Forelimb muscle (tissue), 1 donor: Measurements from ENCODE around the gene PHRF1. TPM values are rescaled to one million over a fixed set of nuclear protein-coding genes. Genes with fewer than 3 reads are reported as not detected.

Experiments
- DNase-seq: peaks from one replicate; pipeline ENCODE4 v3.0.0-alpha.2; 2013; ENCODE audit warnings: low read depth
- polyA plus RNA-seq: library from polyadenylated mRNA; unstranded; fragments of 120-200 nt; gene quantifications from one replicate; pipeline ENCODE4 v1.2.1, GENCODE V29; 2013; ENCODE audit not compliant: insufficient read length

The PHRF1 gene
- polyA plus RNA-seq, 1 donor: 18.4 TPM

DNA sequence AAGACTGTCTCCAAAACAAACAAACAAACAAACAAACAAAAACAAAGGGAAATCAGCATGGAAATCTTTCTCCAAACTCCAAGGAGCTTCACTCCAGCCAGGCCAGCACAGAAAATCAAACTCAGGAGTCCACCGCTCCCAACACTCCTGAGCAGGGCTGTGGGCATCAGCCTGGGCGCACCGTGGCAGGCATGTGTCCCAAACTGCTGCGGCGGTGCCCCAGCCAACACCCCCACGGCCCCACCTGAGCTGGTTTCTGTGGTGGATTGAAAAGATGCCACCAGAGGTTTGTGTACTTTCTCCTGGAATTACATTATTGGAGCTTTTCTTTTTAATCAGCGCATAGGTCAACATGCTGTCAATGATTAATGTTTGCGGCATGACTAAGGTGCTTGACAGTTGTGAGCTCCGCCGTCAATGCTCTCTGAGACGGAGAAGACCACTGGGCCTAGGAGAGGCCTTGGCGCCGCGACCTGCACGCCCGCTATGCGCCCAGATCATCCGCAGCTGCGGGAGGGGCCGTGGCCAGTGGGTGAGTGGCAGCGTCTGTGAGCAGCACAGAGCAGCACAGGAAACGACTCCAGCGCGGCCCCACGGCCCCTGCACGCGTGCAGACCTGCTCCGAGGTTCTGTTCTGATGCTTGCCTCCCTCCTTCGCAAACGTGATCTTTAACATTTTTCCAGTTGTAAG lies 78.9 kb downstream of the PHRF1 start:
- DNase-seq: no peak

DNA sequence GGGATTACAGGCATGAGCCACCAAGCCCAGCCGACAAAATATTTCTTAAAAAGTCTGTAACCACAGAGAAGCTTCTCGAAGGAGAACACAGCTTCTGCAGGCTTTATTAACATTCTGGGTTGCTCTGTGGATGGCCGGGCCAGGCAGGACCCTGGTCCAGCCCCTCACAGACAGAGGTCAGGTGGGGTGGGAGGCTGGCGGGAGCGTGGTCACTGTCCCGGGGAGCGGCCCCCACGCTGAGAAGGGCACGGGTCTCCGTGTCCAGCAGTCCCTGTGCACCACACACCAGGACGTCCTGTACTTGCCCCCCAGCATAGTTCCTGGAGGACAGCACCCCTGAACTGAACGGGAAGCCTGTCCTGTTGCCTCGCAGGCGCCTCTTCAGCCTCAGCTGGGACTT lies 80.2 kb downstream of the PHRF1 start:
- no peak for DNase-seq

DNA sequence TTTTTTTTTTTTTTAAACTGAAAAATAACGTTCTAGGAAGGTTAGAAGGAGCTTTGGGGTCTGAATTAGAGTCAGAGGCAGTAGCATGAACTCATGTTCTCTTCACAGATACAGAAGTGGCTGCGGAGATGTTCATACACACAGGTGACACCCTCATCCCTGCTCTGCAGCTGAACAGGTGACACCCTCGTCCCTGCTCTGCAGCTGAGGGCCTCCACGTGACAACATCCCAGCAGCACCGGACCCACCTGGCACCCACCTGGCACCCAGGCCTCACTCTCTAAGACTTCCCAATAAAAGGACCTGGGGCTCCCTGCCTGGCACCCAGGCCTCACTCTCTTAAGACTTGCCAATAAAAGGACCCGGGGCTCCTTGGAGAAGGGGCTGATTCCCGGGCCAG lies 80.6 kb downstream of the PHRF1 start:
- DNase-seq: no peak

DNA sequence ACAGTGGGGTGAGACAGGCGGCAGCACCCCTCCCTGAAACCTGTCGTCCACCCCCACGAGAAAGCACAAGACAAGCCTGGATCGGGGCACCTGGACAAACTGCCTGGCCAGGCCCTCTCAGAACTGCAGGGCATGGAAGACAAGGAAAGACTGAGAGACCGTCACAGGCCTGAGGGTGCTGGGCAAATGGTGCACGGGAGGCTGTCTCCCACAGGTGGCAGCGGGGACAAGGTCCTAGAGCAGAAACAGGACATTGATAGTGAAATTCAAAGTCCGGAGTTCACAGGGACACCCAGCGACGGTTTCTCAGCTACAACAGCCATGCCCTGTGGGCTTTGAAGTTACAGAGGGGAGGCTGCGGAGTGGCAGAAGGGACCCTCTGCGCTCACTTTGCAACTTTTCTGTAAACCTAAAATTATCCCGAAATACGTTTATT lies 81.4 kb downstream of the PHRF1 start:
- no peak for DNase-seq

DNA sequence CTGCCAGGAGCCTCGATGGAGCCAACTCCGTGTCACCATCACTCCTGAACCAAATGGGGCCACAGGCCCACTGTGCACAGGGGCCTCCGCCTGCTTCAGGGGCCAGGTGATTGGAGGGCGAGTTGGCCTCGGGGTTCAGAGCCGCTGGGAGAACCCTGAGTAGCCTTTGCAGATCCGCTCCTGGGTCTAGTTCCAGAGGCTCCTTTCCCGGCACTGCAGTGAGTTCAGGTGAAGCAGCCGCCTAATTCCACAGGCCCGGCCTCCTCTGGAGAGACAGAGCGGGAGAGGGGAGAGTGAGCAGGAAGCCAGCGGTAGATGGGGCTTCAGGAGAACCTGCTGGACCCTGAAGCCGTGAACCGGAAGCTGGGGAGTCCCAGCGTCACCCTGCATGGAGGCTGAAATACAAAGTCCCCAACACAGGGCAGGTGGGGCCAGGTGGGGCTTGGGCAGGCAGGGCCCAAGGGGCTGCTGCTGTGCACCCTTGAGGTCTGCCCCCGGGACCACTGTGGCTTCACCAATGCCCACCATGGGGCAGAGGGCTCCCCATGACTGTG lies 83.3 kb downstream of the PHRF1 start:
- no peak for DNase-seq

DNA sequence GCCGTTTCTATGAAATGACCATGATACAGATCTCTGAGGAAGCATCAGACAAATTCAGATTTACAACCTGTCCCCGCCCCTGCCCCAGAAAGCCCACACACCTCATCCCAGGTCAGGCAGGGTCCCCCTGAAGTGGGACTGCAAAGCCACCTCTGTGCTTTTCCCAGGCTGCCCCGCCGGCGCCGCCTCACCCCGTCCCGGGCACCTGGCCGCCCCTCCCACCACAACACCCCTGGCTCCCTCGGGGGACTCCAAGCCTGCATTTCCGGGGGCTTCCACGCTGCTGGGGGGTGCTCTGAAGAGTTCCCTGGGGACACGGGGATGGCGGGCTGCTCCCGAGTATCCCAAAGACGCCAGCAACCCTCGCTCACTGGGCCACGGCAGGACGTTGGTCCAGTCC lies 84.0 kb downstream of the PHRF1 start:
- DNase-seq: no peak

DNA sequence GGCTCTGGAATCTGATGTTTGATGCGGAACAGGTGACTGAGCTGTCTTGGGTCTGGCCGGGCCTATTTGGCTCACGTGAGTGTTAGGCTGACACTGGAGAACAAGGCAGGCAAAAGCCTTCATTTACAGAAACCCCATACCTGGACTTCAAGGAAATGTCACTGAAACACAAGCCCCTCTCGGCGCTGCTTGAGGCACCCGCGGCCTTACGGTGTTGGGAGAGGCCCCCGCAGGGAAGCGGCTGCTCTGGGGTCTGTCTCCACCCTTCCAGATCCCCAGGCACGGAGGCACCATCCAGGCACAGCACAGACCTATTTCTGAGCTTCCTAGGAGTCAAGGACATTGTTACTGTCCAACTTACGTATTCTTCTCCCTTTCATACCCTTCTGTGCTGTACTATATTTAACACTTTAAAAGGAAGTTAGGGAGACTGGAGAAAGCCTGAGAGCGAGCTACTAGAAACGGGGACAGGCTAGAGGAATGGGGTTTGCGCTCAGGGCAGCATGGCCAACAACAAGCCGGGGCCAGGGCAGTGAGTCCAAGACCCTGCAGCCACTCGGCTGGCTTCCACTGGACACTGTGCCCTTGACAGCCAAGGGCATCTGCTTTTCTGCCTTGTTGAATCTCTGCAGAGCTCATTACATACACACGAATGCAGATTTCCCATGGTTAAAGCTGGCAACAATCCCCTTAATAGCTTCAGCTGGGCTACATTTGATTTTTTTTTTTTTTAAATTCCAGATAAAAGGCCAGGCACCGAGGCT lies 84.6 kb downstream of the PHRF1 start:
- DNase-seq: no peak

Other genes with a start within 250 kb of the PHRF1 start
- 11.4 TPM for gene B4GALNT4, start 207.0 kb upstream of the PHRF1 start, polyA plus RNA-seq
- gene PKP3, start 182.3 kb upstream of the PHRF1 start, polyA plus RNA-seq: 0.16 TPM
- 11.6 TPM for gene SIGIRR, start 161.5 kb upstream of the PHRF1 start, polyA plus RNA-seq
- gene ANO9, start 134.5 kb upstream of the PHRF1 start, polyA plus RNA-seq: 0.20 TPM
- gene PTDSS2, start 126.2 kb upstream of the PHRF1 start, polyA plus RNA-seq: 33.3 TPM
- gene RNH1, start 69.2 kb upstream of the PHRF1 start, polyA plus RNA-seq: 85.0 TPM
- gene HRAS, start 40.9 kb upstream of the PHRF1 start, polyA plus RNA-seq: 120 TPM
- 7.3 TPM for gene LRRC56, start 38.9 kb upstream of the PHRF1 start, polyA plus RNA-seq
- 0.52 TPM for gene LMNTD2, start 15.7 kb upstream of the PHRF1 start, polyA plus RNA-seq
- gene RASSF7, start 15.5 kb upstream of the PHRF1 start, polyA plus RNA-seq: 1.8 TPM
- gene IRF7, start 39.5 kb downstream of the PHRF1 start, polyA plus RNA-seq: 14.9 TPM
- gene CDHR5, start 48.5 kb downstream of the PHRF1 start, polyA plus RNA-seq: 1.9 TPM
- gene SCT, start 50.7 kb downstream of the PHRF1 start, polyA plus RNA-seq: 97.2 TPM
- 1.1 TPM for gene DRD4, start 60.8 kb downstream of the PHRF1 start, polyA plus RNA-seq
- 28.7 TPM for gene DEAF1, start 118.8 kb downstream of the PHRF1 start, polyA plus RNA-seq
- gene TMEM80, start 119.3 kb downstream of the PHRF1 start, polyA plus RNA-seq: 17.0 TPM
- 2.0 TPM for gene EPS8L2, start 129.8 kb downstream of the PHRF1 start, polyA plus RNA-seq
- 59.5 TPM for gene TALDO1, start 171.0 kb downstream of the PHRF1 start, polyA plus RNA-seq
- gene GATD1, start 201.0 kb downstream of the PHRF1 start, polyA plus RNA-seq: 40.5 TPM
- 0.70 TPM for gene CEND1, start 213.6 kb downstream of the PHRF1 start, polyA plus RNA-seq
- gene SLC25A22, start 221.8 kb downstream of the PHRF1 start, polyA plus RNA-seq: 9.2 TPM
- 11.2 TPM for gene PIDD1, start 228.8 kb downstream of the PHRF1 start, polyA plus RNA-seq
- 1,639 TPM for gene RPLP2, start 233.5 kb downstream of the PHRF1 start, polyA plus RNA-seq
- gene PNPLA2, start 242.4 kb downstream of the PHRF1 start, polyA plus RNA-seq: 27.6 TPM